Endothelial cell of hepatic sinusoid (primary cell): ENCODE results near the gene VPS26C.

ENCODE experiments used
- in situ Hi-C: cut with HindIII; loops from 2 replicates; pipeline ENCODE4 v1.10.0; 2017; ENCODE audit warnings: low sequenced_read_pairs

VPS26C gene

DNA sequence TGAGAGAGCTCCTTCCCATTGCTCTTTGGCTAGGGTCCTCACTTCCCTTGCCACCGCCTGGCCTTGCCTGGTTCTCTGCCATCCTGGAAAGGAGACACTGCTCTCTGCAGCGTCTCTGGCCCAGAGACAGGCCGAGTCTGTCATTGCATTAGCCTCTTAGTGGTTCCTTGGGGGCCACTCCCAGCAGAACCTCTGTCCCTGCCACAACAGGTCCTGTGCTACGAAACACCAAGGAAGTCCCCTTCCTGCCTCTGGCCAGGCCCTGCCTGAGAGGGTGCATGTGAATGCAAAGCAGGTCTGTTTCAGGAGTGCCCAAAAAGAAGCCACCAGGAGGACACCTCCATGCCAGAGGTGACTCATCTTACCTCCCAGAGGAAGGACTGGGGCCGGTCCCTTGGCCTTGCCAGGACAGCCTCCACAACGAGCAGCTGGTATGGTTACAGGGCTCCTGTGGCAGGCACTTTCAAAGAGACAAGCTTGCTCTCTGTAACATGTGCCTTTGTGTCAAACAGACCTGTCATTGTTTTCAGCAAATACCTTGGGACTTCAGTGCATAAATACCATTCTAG is 59.6 kb downstream of the VPS26C start:
- in situ Hi-C loops = loop anchor here (5.0 to 10.0 kb wide), 2 partner anchors 50 to 317 kb away; no protein-coding TSS in a partner anchor

DNA sequence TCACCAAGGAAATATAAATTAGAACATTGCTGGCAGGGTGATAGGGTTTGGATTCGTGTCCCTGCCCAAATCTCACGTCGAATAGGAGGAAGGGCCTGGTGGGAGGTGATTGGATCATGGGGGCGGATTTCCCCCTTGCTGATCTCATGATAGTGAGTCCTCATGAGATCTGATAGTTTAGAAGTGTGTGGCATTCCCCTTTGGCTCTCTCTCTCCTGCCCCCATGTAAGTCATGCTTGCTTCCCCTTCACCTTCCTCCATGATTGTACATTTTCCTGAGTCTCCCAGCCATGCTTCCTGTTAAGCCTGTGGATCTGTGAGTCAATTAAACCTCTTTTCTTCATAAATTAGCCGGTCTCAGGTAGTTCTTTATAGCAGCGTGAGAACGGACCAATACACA is 60.6 kb downstream of the VPS26C start:
- in situ Hi-C loops = loop anchor here (5.0 to 10.0 kb wide), 2 partner anchors 51 to 318 kb away; no protein-coding TSS in a partner anchor

DNA sequence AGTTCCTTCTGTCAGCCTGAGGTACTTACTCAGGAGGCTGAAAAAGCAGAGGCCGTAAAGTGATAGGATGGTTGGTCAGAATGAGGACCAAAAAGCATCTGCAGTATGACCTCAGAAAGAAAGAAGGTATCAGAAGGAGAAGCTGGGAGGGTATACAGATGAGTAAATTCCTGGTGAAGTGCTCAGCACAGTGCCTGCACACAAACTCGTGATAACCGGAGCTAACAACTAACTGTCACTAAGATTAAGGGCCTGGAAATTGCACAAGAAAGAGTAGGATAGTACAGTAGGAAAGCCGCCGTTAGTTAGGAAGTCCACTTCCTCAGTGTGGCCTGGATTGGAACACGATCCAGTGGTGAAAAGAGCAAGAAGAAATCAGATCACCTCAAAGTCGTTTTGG is 62.6 kb downstream of the VPS26C start:
- in situ Hi-C loops = loop anchor here (10.0 kb wide), 1 partner anchor 320 kb away; no protein-coding TSS in a partner anchor

DNA sequence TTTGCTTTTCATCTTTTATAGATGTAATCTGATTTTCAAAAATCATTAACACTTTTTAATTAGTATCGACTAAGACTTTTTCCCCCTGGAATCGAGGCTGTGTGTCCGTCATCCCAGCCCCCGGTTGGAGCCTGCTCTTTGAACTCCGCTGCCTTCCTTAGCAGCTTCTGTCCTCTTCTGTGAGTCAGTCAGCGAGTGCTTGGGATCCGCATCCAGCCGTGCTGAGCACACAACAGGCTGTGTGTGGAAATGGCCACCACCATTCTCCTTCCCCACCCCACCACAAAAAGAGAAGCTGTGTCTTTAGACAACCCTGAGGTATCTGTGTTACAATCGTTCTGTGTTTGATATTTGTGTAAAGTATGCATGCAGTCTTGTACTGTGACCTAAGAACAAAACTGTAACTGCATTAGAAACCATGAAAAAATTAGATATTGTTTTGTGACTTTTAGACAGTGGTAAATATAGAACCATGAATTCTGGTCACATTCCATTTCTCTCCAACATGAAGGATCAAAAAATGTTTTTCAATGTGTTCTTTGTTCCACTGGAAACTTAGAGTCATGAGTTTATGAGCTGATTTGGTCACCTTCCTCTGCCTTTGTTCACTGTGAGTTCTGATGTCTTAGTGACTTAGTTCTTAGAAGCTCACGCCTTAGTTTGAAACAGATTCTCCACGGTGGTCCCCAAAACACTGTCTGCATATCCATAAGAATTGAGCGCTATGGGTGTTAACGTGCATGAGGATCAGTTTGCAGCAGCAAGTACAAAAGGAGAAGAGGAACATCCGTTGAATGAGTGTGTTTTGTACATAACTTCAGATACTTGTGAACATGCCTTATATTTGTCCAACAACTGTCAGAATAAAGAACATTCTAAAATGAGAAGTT is 64.7 kb downstream of the VPS26C start:
- in situ Hi-C loops = loop anchor here (10.0 kb wide), 1 partner anchor 322 kb away; no protein-coding TSS in a partner anchor

DNA sequence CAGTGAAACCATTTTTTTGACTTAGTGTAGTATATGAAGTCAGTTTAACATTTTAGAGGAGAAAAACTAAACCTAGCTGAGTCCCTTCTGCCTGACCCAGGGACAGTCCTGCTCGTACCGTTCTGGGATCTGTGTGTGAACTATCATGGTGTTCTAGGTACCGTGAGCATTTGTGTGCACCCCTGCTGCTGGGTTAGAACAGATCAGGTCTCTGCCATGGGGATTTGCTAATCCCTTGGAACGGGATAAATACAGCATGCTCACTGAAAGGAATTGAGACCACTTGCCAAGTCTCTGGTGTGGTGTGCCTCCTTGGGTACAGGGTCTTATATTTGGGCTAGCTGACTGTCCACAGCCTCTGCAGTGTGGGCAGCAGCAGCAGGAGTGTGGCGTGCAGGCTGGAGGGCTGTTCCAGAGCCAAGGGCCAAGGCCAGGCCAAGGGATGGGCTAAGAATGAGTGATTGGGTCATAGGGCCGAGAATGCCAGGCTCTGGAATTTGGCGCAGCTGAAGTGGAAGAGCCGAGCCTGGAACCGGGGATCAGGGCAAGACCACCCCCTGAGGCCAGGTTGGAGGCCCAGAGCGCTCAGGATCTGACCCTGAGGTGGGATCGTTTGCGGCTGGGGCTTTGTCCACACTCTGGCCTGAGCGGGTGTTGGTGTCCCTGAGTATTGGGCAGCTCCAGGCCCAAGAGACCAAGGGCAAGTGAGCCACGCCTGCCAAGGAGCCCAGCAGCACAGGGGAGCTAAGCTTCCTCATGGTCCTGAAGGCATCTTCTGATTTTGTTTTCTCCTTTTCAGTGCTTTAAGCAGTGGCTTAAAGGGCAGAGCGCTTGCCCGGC is 66.3 kb downstream of the VPS26C start:
- in situ Hi-C loops = loop anchor here (10.0 kb wide), 1 partner anchor 324 kb away; no protein-coding TSS in a partner anchor

DNA sequence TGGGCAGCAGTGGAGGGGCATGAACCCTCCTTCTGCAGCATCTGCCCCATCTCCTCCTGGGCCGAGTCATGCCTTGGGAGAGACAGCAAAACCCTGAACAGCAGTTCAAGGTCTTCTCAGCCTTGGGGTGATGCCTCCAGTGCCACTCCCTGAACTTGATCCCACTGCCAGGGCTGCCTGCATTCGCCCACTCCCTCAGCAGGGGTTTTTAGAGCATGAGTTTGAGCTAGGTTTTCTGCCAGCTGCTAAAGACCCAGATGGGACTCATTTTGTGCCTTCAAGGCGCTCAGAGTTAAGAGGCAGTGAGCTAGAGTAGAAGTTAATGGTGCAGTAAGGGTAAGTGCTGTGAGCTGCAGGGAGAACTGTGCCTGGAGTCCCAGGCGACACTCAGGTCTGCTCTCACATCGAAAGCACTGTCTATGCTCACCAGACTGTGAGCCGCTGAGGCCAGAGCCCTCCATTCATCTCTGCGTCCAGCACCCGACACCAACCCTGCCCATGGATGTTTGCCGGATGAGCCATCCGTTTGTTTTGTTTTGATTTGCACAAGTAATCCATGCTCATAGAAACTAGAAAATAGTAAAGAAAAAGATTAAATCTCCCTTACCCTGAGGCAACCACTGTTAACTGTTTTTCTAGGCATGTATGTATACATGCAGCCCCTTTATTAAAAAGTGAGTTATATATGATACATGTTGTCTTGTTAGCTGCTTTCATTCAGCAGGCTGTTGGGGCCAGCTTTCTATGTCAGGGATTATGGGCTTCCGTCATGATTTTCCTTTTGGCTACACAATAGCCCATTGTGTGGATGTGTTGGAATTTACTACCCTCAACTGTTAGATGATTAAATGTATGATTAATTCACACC is 67.8 kb downstream of the VPS26C start:
- in situ Hi-C loops = no loop called here

DNA sequence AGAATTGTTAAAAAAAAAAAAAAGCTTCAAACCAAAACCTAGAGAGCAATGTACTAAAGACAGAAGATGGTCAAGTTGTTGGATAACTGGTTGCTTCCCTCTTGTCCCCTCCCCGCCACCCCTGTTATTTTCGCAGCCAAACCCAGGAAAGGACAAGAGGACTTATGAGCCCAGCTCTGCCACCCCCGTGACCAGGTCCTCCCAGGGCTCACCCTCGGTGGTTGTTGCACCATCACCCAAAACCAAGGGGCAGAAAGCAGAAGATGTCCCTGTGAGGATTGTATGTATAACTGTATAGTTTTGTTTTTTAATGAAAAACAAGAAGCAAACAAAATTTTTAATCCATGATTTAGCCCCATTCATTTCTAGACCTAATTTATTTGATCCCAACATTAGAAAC is 69.4 kb downstream of the VPS26C start:
- in situ Hi-C loops = no loop called here

DNA sequence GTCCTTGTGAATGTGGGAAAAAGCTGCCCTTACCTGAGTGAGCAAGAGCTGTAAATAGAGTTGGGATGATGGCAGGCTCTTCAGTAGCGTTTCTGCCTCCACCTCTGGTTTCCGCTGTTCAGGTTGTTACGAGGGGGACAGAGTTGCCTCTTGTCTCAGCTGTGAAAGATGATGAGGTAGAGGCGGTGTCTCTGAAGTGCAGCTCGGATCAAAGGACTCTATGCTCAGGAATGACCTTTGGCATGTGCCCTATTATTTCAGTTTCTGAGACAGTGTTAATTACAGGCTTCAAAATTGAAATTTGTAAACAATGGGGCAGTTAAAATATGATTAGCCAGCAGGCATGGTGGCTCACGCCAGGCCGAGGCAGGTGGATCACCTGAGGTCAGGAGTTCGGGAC is 70.3 kb downstream of the VPS26C start:
- in situ Hi-C loops = no loop called here

DNA sequence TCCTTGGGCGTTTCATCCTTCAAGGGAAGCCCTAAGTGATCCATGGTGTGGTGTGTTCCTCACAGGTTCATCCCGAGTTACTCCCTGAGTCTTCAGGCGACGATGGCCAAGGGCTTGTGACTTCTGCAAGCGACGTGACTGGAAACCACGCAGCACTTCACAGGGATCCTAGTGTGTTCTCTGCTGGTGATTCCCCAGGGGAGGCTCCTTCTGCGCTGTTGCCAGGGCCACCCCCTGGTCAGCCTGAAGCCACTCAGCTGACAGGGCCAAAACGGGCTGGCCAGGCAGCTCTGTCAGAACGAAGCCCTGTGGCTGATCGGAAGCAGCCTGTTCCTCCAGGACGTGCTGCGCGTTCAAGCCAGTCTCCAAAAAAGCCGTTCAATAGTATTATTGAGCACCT is 71.5 kb downstream of the VPS26C start:
- in situ Hi-C loops = no loop called here

DNA sequence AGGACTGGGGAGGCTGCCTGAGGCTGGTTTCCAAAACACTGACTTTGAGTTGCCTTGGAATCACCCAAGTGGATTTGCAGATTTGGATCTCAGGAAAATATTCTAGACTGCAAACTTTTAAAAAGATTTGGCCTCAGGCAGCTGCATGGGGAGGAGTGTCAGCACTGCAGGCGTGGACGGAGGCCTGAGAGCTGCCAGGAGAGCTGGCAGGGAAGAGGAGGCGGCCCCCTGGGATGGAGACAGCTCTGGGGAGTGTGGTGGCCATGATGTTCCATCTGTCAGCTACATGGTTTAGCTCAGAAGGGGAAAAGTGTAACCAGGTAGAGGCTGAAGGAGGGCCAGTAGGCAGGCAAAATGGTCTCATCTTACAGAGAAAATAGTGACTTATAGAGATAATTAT is 72.1 kb downstream of the VPS26C start:
- in situ Hi-C loops = no loop called here

DNA sequence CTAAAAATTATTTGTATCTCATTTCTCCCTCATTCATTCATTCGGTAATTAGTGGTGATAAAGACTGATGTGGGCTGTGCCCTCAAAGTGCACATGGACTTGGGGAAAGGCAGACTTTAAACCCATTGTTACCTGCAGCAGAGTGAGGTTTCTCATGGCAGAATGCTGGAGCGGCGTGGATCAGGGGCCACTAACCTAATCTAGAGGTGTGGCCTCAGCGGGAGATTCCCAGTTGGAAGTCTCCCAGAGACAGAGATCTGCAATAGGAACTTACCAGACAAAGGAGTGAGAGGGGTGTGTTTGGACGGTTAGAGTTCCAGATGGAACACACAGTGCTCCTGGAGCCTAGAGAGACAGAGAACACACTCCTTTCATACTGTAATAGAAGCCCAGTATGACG is 73.5 kb downstream of the VPS26C start:
- in situ Hi-C loops = no loop called here

DNA sequence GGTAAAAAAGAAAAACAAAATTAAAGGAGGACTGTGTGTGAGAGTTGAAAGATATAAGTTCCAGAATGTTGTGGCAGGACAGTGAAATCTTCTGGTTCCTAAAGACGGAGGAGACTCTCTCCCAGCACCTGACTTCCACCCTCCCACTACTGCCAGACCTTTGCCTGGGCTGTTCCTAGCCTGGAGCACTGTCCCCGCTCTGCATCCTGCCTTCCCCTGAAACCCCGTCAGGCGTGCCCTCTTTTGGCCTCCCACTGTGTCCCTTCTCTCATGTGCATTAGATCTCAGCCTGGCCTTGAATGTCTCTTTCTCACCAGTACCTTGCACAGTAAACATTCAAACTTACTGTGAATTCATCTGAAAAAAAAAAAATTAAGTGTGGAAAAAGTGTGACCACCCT is 74.1 kb downstream of the VPS26C start:
- in situ Hi-C loops = no loop called here

DNA sequence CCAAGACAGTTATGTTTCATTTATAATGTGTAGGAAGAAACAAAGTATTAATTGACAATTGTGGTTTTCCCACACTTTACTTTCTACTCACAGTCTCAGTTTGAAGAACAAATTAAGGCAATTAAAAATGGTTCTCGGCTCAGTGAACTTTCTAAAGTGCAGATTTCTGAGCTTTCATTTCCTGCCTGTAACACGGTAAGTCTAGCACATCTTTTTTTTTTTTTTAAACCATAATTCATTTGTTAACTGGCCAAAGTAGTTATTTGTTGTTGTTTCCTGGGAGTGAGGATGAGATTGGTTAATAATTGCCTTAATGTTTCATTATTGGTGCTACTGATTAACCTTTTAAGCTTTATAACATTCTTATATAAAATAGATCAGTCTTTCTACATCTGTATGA is 75.1 kb downstream of the VPS26C start:
- in situ Hi-C loops = no loop called here

DNA sequence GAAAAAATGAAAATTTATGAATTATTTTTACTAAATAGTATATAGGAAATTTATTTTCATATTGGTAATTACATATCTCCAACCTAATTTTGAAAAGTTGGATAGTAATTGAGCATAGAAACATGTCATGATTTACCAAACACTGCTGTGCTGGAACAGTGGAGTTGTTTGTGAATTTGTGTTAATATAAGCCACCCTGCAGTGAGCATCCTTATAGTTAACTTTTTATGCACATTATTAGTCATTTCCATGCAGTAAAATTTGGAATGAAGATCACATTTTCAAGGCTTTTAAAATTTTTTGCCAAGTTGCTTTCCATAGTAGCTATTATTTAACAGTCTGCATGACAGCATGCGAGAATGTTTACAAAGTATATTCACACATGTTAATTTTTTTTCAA is 78.3 kb downstream of the VPS26C start:
- in situ Hi-C loops = no loop called here

DNA sequence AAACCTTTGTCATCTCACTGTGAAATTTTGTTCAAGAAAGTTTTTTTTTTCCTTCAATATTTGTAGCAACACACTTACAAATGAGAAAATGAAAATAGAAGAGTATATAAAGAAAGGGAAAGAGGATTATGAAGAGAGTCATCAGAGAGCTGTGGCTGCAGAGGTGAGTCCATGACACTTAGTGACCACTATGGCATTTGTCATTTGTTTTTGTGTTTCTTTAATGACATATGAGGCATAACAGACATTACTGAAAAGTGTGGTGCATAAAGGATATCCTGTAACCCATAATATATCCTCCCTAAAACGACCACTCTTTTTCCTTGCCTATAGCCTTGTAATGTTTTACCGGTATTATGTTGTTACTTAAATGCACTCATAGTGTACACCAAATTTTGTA is 80.2 kb downstream of the VPS26C start:
- in situ Hi-C loops = no loop called here

DNA sequence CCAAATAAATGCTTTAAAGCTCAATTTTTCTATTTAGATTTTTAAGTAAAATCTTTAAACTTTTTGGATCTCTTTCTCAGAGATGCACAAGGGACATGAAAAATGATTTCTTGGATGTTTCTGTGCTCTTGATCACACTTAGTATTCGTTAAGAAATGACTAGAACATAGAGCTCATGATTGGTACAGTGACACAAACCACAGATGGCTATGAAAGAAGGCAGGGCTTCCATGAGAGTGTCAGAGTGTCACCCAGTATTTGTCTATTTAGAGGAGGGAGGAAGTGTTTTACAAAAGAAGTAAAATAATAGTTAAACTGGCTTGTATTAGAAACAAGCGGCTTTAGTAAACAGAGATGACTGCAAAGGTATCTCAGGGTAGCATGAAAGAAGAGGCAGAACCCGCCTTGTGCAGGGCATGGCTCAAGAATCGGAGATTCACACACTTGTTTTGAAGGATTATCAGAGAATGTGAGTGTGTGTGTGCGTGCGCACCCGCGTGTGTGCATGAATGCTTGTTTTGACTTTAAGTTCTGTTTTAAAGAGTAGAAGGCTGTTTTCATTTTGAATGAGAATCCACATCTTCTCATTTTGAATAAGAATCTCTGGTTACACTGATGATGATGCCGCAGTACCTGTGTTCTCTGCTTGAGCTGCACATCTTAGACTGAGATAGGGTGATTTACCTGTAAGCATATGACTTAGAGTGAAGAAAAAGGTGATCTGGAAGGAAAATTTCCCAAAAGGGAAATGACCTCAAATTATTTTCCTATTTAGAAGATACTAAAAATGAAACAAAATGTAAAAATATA is 82.1 kb downstream of the VPS26C start:
- in situ Hi-C loops = no loop called here

DNA sequence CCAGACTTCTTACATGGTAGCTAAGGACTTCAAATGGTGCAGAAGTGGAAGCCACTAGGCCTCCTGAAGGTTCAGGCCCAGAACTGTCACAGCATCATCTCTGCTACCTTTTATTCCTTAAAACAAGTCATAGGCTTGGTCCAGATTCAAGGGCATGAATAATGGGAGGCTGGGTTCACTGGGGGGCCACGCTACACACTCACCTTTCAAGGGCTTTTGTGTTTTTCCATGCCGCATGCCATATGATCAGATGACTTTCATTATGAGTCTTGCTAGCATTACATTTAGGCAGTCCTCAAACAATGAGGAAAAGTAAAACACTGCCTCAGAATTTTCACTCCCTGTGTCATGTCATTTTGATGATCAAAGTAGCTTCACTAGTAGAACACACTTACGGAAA is 83.4 kb downstream of the VPS26C start:
- in situ Hi-C loops = no loop called here

DNA sequence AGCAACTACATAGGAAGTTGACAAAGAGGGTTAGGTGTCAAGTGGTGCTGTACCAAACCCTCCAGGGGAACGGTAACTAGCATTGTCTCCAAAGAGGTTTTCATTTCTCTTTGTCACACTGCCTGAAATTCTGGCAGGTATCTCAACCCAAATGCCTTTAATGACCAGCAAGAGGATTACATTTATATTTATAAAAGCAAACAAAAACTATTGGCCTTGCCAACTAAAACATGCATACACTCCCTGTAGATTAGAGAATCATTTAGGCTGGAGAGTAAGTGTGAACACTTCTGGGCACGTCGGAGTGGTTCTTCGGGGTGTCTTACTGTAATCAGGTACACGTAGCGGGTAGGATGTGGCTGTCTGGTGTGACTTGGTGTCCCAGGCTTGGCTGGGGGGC is 84.9 kb downstream of the VPS26C start:
- in situ Hi-C loops = no loop called here

DNA sequence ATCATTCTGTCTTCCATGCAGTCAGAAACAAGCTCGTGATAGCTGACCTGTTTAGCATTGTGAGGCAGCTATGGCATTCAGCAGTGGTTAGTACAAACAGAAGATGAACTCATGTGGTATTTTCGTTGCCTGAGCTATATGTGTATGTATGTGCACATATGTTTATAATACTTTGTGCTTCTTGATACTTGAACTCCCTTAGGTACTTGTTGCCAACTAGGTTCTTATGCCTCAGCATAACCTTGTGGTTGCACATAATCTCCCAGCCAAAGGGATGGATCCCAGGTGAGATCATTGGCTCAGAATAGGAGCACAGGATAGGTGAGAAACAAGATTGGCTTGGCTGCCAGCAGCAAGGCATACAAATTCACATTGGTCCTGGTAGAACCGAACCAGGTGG is 86.1 kb downstream of the VPS26C start:
- in situ Hi-C loops = no loop called here

DNA sequence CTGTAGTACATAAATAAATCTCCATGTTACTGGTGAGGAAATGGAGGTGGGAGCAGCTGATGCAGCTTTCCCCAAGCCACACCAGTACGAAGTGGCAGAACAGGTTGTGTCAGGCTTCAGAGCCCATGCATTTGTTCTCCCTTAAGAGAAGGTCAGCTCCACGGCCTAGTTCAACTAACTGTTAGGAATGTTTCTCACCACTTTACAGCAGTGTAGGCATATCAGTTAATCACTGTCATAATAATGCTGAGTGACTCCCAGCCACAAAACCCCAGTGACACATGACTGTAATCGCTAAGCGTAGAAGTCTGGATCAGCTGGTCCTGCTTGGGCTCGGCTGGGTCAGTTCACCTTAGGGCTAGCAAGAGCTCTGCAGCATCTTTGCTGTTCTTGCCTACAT is 90.4 kb downstream of the VPS26C start:
- in situ Hi-C loops = no loop called here
